HG02981 (cell line): Measurements from ENCODE around the gene EXPH5.
A peak's percentile ranks its signal among the peaks of the same experiment; 100 is the strongest.

Experiments
- ATAC-seq: cut with Tn5 transposase; IDR thresholded peaks from one replicate; pipeline ENCODE4 v1.9.1; 2021; ENCODE audit warnings: mild to moderate bottlenecking, moderate library complexity; ENCODE audit not compliant: unreplicated experiment

Gene EXPH5

GRCh38 chr11:108568195-108568858, 25.2 kb downstream of the EXPH5 start:
- no peak for ATAC-seq

GRCh38 chr11:108565653-108566052, 27.9 kb downstream of the EXPH5 start:
- no peak for ATAC-seq

GRCh38 chr11:108562746-108563581, 30.6 kb downstream of the EXPH5 start:
- ATAC-seq = no peak

GRCh38 chr11:108561535-108561991, 32.0 kb downstream of the EXPH5 start:
- ATAC-seq = no peak

- ATAC-seq = no peak
Observed at GRCh38 chr11:108559904-108560303, 33.7 kb downstream of the EXPH5 start.

GRCh38 chr11:108559340-108559739, 34.2 kb downstream of the EXPH5 start:
- ATAC-seq = no peak

GRCh38 chr11:108558222-108558621, 35.3 kb downstream of the EXPH5 start:
- ATAC-seq = peak; percentile 78

- no peak for ATAC-seq
Observed at GRCh38 chr11:108556019-108556418, 37.5 kb downstream of the EXPH5 start.

GRCh38 chr11:108551651-108552462, 41.7 kb downstream of the EXPH5 start:
- ATAC-seq = no peak

- ATAC-seq = no peak
Observed at GRCh38 chr11:108549319-108549885, 44.2 kb downstream of the EXPH5 start.

GRCh38 chr11:108545909-108546501, 47.6 kb downstream of the EXPH5 start:
- no peak for ATAC-seq

GRCh38 chr11:108543316-108543964, 50.1 kb downstream of the EXPH5 start:
- no peak for ATAC-seq

GRCh38 chr11:108541531-108541930, 52.0 kb downstream of the EXPH5 start:
- no peak for ATAC-seq

GRCh38 chr11:108538502-108538901, 55.1 kb downstream of the EXPH5 start:
- no peak for ATAC-seq

- ATAC-seq = no peak
Observed at GRCh38 chr11:108538022-108538424, 55.5 kb downstream of the EXPH5 start.

GRCh38 chr11:108536783-108537182, 56.8 kb downstream of the EXPH5 start:
- no peak for ATAC-seq

GRCh38 chr11:108535384-108535955, 58.1 kb downstream of the EXPH5 start:
- no peak for ATAC-seq

- ATAC-seq = no peak
Observed at GRCh38 chr11:108534274-108534882, 59.2 kb downstream of the EXPH5 start.

- ATAC-seq = no peak
Observed at GRCh38 chr11:108530426-108530825, 63.1 kb downstream of the EXPH5 start.
